HepG2 (cell line): ENCODE results near the gene ADCY10. TPM values are rescaled to one million over a fixed set of nuclear protein-coding genes. Genes with fewer than 3 reads are reported as not detected.
"Not testable (repeated sequence)": the region's sequence is repeated elsewhere in the genome, so short reads cannot be mapped to it uniquely, and the experiment has no call there.

Experiments
- ATAC-seq: fragments of 200-7000 bp; cut with Tn5 transposase; 3 replicates; pipeline ENCODE4 v1.9.1; 2020; ENCODE audit warnings: mild to moderate bottlenecking, moderate library complexity
- BruUV-seq: library from RNA; stranded (reverse); fragments of 400-500 nt; replicated peaks from 2 replicates; lab custom pipeline; 2021; lab: Mats Ljungman, UMichigan
- CTCF ChIA-PET: fragments of 300-600 bp; formaldehyde crosslinking; extraction: SDS; loops from one replicate; lab custom pipeline; 2021; ENCODE audit warnings: low total read pairs, inconsistent platforms, low intra/inter-chr PET ratio; lab: Yijun Ruan, JAX
- POLR2A ChIA-PET: fragments of 350-600 bp; sonication (Branson Sonifier 250); formaldehyde crosslinking; loops from one replicate; lab custom pipeline; 2020; ENCODE audit warnings: antibody characterized with exemption, inconsistent platforms; lab: Yijun Ruan, JAX
- DNase-seq: peaks from one replicate; pipeline ENCODE4 v3.0.0-alpha.2; 2015; ENCODE audit warnings: low spot score
- FAIRE-seq: peaks from 3 replicates; lab custom pipeline; 2011; peaks lifted over from hg19 to GRCh38; lab: Jason Lieb, UNC
- H2AFZ ChIP-seq: one replicate; pipeline ENCODE4 v1.6.1; 2011; ENCODE audit warnings: low read length, inconsistent platforms
- H3K27ac ChIP-seq: fragments of 300-600 bp; 3 replicates; pipeline ENCODE4 v1.8.0; 2011; ENCODE audit warnings: mixed run types, mild to moderate bottlenecking, mixed read lengths, low read length, inconsistent platforms; ENCODE audit not compliant: insufficient read depth; ENCODE audit errors: extremely low read length
- H3K27me3 ChIP-seq, 2 experiments: fragments of 200-600 bp in 1 of 2; 2 replicates in 1 of 2; 3 replicates in 1 of 2; pipeline versions ENCODE4 v1.6.0 to v1.8.0; 2011; ENCODE audit warnings: low read length in 2 of 2, mild to moderate bottlenecking in 2 of 2, moderate library complexity in 2 of 2, inconsistent platforms in 1 of 2; ENCODE audit not compliant: insufficient read depth in 2 of 2, control insufficient read depth in 1 of 2
- H3K36me3 ChIP-seq, 2 experiments: fragments of 200-600 bp in 1 of 2; replicated peaks in 1 of 2; 2 replicates in 1 of 2; 3 replicates in 1 of 2; pipeline versions ENCODE4 v1.5.1 to v1.8.0; 2011; ENCODE audit warnings: low read length in 2 of 2, inconsistent platforms in 1 of 2; ENCODE audit not compliant: insufficient read depth in 2 of 2, control insufficient read depth in 1 of 2
- H3K4me1 ChIP-seq: 2 replicates; pipeline ENCODE4 v1.5.1; 2012; ENCODE audit warnings: low read length, inconsistent platforms; ENCODE audit not compliant: insufficient read depth
- H3K4me2 ChIP-seq: 2 replicates; pipeline ENCODE4 v1.6.0; 2011; ENCODE audit warnings: low read depth, low read length, inconsistent platforms
- H3K4me3 ChIP-seq, 3 experiments: fragments of 200-600 bp in 1 of 3; sonication (generic), shearing (Covaris generic) in 1 of 3; replicated peaks in 1 of 3; 2 replicates each; pipeline ENCODE4 v1.5.1; 2011 to 2016; ENCODE audit warnings: low read length in 3 of 3, inconsistent platforms in 2 of 3, low read depth in 2 of 3, mild to moderate bottlenecking in 2 of 3, control low read depth in 1 of 3, mixed read lengths in 1 of 3; ENCODE audit not compliant: insufficient read depth in 1 of 3
- H3K79me2 ChIP-seq: one replicate; pipeline ENCODE4 v1.6.1; 2011; ENCODE audit warnings: low read length, inconsistent platforms; ENCODE audit not compliant: insufficient read depth
- H3K9ac ChIP-seq: 2 replicates; pipeline ENCODE4 v1.6.0; 2011; ENCODE audit warnings: mild to moderate bottlenecking, low read depth, low read length, inconsistent platforms; ENCODE audit not compliant: insufficient read depth
- H3K9me3 ChIP-seq: 2 replicates; pipeline ENCODE4 v1.5.1; 2012; ENCODE audit warnings: mild to moderate bottlenecking, low read length
- H4K20me1 ChIP-seq: 2 replicates; pipeline ENCODE4 v1.6.0; 2011; ENCODE audit warnings: inconsistent platforms, mild to moderate bottlenecking, low read length, moderate library complexity; ENCODE audit not compliant: insufficient read depth
- CEBPG ChIP-seq: IDR thresholded peaks from 2 replicates; pipeline ENCODE4 v1.6.1; 2016
- HNF4A ChIP-seq: sonication (generic); formaldehyde crosslinking; IDR thresholded peaks from 2 replicates; pipeline ENCODE4 v1.4.0; 2020; ENCODE audit warnings: missing genetic modification reagents
- PITX1 ChIP-seq: sonication (generic); formaldehyde crosslinking; IDR thresholded peaks from 2 replicates; pipeline ENCODE4 v1.5.1; 2020; ENCODE audit warnings: mild to moderate bottlenecking, missing genetic modification reagents
- SOX13 ChIP-seq, 3 experiments: fragments of 450-650 bp in 1 of 3; sonication (generic) in 1 of 3; formaldehyde crosslinking in 1 of 3; IDR thresholded peaks in 2 of 3; conservative IDR thresholded peaks in 1 of 3; 2 replicates each; pipeline versions ENCODE4 v1.5.0 to v1.6.1; 2016 to 2020; ENCODE audit warnings: antibody characterized with exemption in 1 of 3, mild to moderate bottlenecking in 1 of 3, missing compliant biosample characterization in 1 of 3, missing genetic modification reagents in 1 of 3, moderate library complexity in 1 of 3
- SOX5 ChIP-seq: IDR thresholded peaks from 2 replicates; pipeline ENCODE4 v1.6.1; 2016; ENCODE audit warnings: borderline replicate concordance
- SOX6 ChIP-seq, 2 experiments: fragments of 450-650 bp in 1 of 2; sonication (generic) in 1 of 2; formaldehyde crosslinking in 1 of 2; IDR thresholded peaks; 2 replicates each; pipeline versions ENCODE4 v1.4.0 to v1.6.1; 2017 to 2020; ENCODE audit warnings: antibody characterized with exemption in 1 of 2, mild to moderate bottlenecking in 1 of 2, missing genetic modification reagents in 1 of 2
- TBX2 ChIP-seq: sonication (generic); formaldehyde crosslinking; IDR thresholded peaks from 2 replicates; pipeline ENCODE4 v1.5.0; 2020; ENCODE audit warnings: missing genetic modification reagents, mild to moderate bottlenecking, borderline replicate concordance
- ZBTB20 ChIP-seq: sonication (generic); formaldehyde crosslinking; IDR thresholded peaks from 2 replicates; pipeline ENCODE4 v1.8.1; 2023; ENCODE audit warnings: missing genetic modification reagents, low read depth, mild to moderate bottlenecking, borderline replicate concordance
- ZBTB7A ChIP-seq: sonication (generic); formaldehyde crosslinking; IDR thresholded peaks from 2 replicates; pipeline ENCODE4 v1.8.0; 2022; ENCODE audit warnings: mild to moderate bottlenecking, missing genetic modification reagents
- ZFY ChIP-seq: sonication (generic); formaldehyde crosslinking; IDR thresholded peaks from 2 replicates; pipeline ENCODE4 v1.4.0; 2020; ENCODE audit warnings: missing genetic modification reagents
- ZNF7 ChIP-seq: IDR thresholded peaks from 2 replicates; pipeline ENCODE4 v1.6.1; 2016; ENCODE audit warnings: missing biosample characterization, missing genetic modification reagents
- WGBS: methylation state at CpG from one replicate; pipeline ENCODE4 v1.1.6; 2017; ENCODE audit warnings: low lambda C conversion rate; 5-methylcytosine and 5-hydroxymethylcytosine counted together
- in situ Hi-C: cut with HindIII; loops from 2 replicates; pipeline ENCODE4 v1.10.0; 2017; ENCODE audit warnings: low pct_unique_long_range_greater_than_20kb; ENCODE audit not compliant: extremely low pct_ligation_motif_present
- intact Hi-C: fragments of 100-400 bp; cut with micrococcal nuclease; formaldehyde crosslinking; loops from one replicate; pipeline ENCODE4 v1.10.0; 2022; ENCODE audit not compliant: unreplicated experiment
- polyA plus RNA-seq, 8 experiments: library from polyadenylated mRNA; depleted of rRNA in 3 of 8; stranded (reverse) in 7 of 8; unstranded in 1 of 8; fragments of >200 nt; fragmentation: Illumina TruSeq in 4 of 8; extraction: Trizol in 4 of 8; gene quantifications; 2 replicates each; pipeline versions ENCODE4 v1.2.1 to v1.2.3, GENCODE V29; 2011 to 2016; ENCODE audit warnings: low read depth in 4 of 8, missing spikeins in 1 of 8, mixed read lengths in 1 of 8; ENCODE audit not compliant: insufficient read depth in 1 of 8
- total RNA-seq, 5 experiments: library from RNA; depleted of rRNA; stranded (reverse); fragments of >200 nt; fragmentation: Illumina TruSeq; extraction: Trizol; gene quantifications; 2 replicates each; pipeline ENCODE4 v1.2.3, GENCODE V29; 2016; ENCODE audit warnings: low read depth in 1 of 5
- TF ChIP-seq, protein P1 (sequence below): sonication (generic); formaldehyde crosslinking; conservative IDR thresholded peaks from 2 replicates; pipeline ENCODE4 v1.4.0; 2020; ENCODE audit warnings: mild to moderate bottlenecking, missing genetic modification reagents, moderate library complexity

ADCY10 gene
- total and polyA plus RNA-seq, 2 of the 13 experiments (the other 11 are each of a cell fraction or from before 2014, with no cell fraction given), result 0.02 to 0.03 TPM

DNA sequence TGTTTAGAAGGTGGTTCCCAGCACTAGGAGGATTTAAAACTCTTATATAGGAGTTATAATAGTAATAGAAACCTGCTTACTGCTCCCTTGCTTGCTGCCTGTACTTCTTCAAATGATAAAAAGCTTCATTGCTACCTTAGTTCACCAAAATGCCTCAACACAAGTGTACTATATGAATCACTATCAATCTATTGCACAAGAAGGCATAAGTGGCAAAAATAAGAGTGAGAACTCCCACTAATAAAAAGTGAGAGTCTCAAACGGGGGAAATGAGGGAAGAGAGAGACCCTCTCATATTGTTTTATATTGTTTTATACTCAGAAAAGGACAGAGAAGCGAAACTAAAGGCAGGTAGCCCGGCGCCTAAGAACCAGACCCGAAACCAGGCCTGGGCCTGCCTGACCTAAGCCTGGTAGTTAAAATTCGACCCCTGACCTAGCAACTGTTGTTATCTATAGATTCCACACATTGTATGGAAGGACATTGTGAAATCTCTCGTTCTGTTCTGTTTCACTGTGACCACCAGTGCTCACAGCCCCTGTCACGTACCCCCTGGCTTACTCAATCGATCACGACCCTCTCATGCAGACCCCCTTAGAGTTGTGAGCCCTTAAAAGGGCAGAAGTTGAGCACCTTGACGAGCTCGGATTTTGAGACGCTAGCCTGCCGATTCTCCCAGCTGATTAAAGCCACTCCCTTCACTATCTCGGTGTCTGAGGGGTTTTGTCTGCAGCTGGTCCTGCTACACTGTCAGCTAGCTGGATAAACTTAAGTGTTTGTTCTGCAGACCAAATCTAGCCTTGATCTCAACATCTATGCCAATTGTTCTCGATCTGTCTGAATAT lies 44.6 kb downstream of the ADCY10 start (continued):
- TF ChIP-seq, protein P1, sequence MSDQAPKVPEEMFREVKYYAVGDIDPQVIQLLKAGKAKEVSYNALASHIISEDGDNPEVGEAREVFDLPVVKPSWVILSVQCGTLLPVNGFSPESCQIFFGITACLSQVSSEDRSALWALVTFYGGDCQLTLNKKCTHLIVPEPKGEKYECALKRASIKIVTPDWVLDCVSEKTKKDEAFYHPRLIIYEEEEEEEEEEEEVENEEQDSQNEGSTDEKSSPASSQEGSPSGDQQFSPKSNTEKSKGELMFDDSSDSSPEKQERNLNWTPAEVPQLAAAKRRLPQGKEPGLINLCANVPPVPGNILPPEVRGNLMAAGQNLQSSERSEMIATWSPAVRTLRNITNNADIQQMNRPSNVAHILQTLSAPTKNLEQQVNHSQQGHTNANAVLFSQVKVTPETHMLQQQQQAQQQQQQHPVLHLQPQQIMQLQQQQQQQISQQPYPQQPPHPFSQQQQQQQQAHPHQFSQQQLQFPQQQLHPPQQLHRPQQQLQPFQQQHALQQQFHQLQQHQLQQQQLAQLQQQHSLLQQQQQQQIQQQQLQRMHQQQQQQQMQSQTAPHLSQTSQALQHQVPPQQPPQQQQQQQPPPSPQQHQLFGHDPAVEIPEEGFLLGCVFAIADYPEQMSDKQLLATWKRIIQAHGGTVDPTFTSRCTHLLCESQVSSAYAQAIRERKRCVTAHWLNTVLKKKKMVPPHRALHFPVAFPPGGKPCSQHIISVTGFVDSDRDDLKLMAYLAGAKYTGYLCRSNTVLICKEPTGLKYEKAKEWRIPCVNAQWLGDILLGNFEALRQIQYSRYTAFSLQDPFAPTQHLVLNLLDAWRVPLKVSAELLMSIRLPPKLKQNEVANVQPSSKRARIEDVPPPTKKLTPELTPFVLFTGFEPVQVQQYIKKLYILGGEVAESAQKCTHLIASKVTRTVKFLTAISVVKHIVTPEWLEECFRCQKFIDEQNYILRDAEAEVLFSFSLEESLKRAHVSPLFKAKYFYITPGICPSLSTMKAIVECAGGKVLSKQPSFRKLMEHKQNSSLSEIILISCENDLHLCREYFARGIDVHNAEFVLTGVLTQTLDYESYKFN (CRISPR knock-in tag), result 0 out of 2 replicates have a peak, but pooled peaks have one; percentile 29
- TF ChIP-seq ZBTB20 (peak; percentile 97; the same call in 1 of the 2 replicates), PITX1 (0 out of 2 replicates have a peak, but pooled peaks have one; percentile 29), ZNF7 (CRISPR knock-in tag) (0 out of 2 replicates have a peak, but pooled peaks have one; percentile 47), ZFY (CRISPR knock-in tag) (peak; percentile 49), SOX13 (CRISPR knock-in tag; conservative IDR thresholded peaks at IDR 0.05 in 1 of 2, IDR thresholded peaks at IDR 0.05 in 1 of 2) (peak in 1 of 2 experiments; percentile 55; a peak in 2 of 4 replicates), HNF4A (CRISPR knock-in tag) (0 out of 2 replicates have a peak, but pooled peaks have one; percentile 7), ZBTB7A (CRISPR knock-in tag) (peak; percentile 71; the same call in 1 of the 2 replicates), SOX5 (peak; percentile 31; the same call in 1 of the 2 replicates), CEBPG (CRISPR knock-in tag) (peak; percentile 68), SOX6 (CRISPR knock-in tag; IDR thresholded peaks at IDR 0.05) (peak; percentile 75), TBX2 (CRISPR knock-in tag) (peak; percentile 47; the same call in 1 of the 2 replicates)
- TF ChIP-seq SOX13, SOX6 (IDR thresholded peaks at IDR 0.05): not testable (repeated sequence)

- 72% methylated on average over 7 of the region's 8 CpGs for WGBS
- BruUV-seq, H3K27me3 ChIP-seq, CTCF ChIA-PET, H4K20me1 ChIP-seq, POLR2A ChIA-PET, intact Hi-C loops, H3K79me2 ChIP-seq, H3K4me2 ChIP-seq, H3K9ac ChIP-seq, H2AFZ ChIP-seq, in situ Hi-C loops, H3K4me3 ChIP-seq, H3K36me3 ChIP-seq, ATAC-seq, H3K9me3 ChIP-seq, DNase-seq, FAIRE-seq, H3K27ac ChIP-seq: not testable (repeated sequence)
- peaks cover 19% of the 10 kb centered on the region; the same call in 1 of the 2 replicates for H3K4me1 ChIP-seq
These were observed 47.1 kb downstream of the ADCY10 start for GRCh38 chr1:167866739-167867414.
